IMR-90 (cell line): ENCODE results near the gene F3. TPM values are rescaled to one million over a fixed set of nuclear protein-coding genes. Genes with fewer than 3 reads are reported as not detected.

Experiments used
- ATAC-seq: fragments of 200-7000 bp; cut with Tn5 transposase; 2 replicates; pipeline ENCODE4 v1.9.1; 2020; ENCODE audit warnings: low read depth, mild to moderate bottlenecking, moderate library complexity
- BruUV-seq: library from RNA; stranded (reverse); fragments of 400-500 nt; replicated peaks from 2 replicates; lab custom pipeline; 2021; lab: Mats Ljungman, UMichigan
- CTCF ChIA-PET: fragments of 300-600 bp; formaldehyde crosslinking; extraction: SDS; loops from one replicate; lab custom pipeline; 2021; ENCODE audit warnings: antibody characterized with exemption; lab: Yijun Ruan, JAX
- POLR2A ChIA-PET: fragments of 300-600 bp; sonication (Branson Sonifier 250); formaldehyde crosslinking; loops from one replicate; lab custom pipeline; 2022; ENCODE audit warnings: antibody characterized with exemption; ENCODE audit not compliant: unreplicated experiment; lab: Charles Lee
- DNase-seq: peaks from one replicate; pipeline ENCODE4 v3.0.0; 2013
- H2AFZ ChIP-seq: replicated peaks from 2 replicates; pipeline ENCODE3; 2013; ENCODE audit warnings: low read length, mild to moderate bottlenecking; ENCODE audit not compliant: poor library complexity
- H2AK5ac ChIP-seq: 2 replicates; pipeline ENCODE4 v1.6.1; 2013; ENCODE audit warnings: low read depth, low read length, inconsistent platforms
- H2AK9ac ChIP-seq: replicated peaks from 2 replicates; pipeline ENCODE3; 2013; ENCODE audit warnings: mild to moderate bottlenecking, low read depth, low read length, moderate library complexity; ENCODE audit not compliant: poor library complexity
- H2BK120ac ChIP-seq: 2 replicates; pipeline ENCODE4 v1.6.1; 2013; ENCODE audit warnings: low read depth, low read length, inconsistent platforms
- H2BK15ac ChIP-seq: 3 replicates; pipeline ENCODE4 v1.6.1; 2013; ENCODE audit warnings: low read depth, low read length, inconsistent platforms
- H2BK20ac ChIP-seq: 2 replicates; pipeline ENCODE4 v1.6.1; 2013; ENCODE audit warnings: low read depth, mild to moderate bottlenecking, inconsistent platforms, low read length, moderate library complexity
- H2BK5ac ChIP-seq: 2 replicates; pipeline ENCODE4 v1.6.1; 2013; ENCODE audit warnings: mild to moderate bottlenecking, low read depth, low read length, inconsistent platforms; ENCODE audit not compliant: poor library complexity, severe bottlenecking
- H3K14ac ChIP-seq: replicated peaks from 2 replicates; pipeline ENCODE4 v1.6.1; 2013; ENCODE audit warnings: low read depth, low read length, inconsistent platforms
- H3K18ac ChIP-seq: 2 replicates; pipeline ENCODE4 v1.6.1; 2013; ENCODE audit warnings: low read depth, low read length, control low read depth
- H3K23ac ChIP-seq: 2 replicates; pipeline ENCODE4 v1.6.1; 2013; ENCODE audit warnings: low read depth, low read length, inconsistent platforms
- H3K27ac ChIP-seq: 2 replicates; pipeline ENCODE4 v1.5.1; 2013; ENCODE audit warnings: mild to moderate bottlenecking, control low read depth, low read length; ENCODE audit not compliant: insufficient read depth
- H3K27me3 ChIP-seq: 2 replicates; pipeline ENCODE4 v1.6.1; 2013; ENCODE audit warnings: low read length; ENCODE audit not compliant: control insufficient read depth, insufficient read depth
- H3K36me3 ChIP-seq: 2 replicates; pipeline ENCODE4 v1.6.1; 2013; ENCODE audit warnings: low read length, mixed read lengths; ENCODE audit not compliant: control insufficient read depth, insufficient read depth
- H3K4ac ChIP-seq: 2 replicates; pipeline ENCODE4 v1.6.1; 2013; ENCODE audit warnings: low read depth, low read length, inconsistent platforms
- H3K4me1 ChIP-seq: 2 replicates; pipeline ENCODE4 v1.6.1; 2013; ENCODE audit warnings: low read length, mixed read lengths; ENCODE audit not compliant: control insufficient read depth, insufficient read depth
- H3K4me2 ChIP-seq: 2 replicates; pipeline ENCODE4 v1.6.1; 2013; ENCODE audit warnings: low read depth, mild to moderate bottlenecking, control low read depth, low read length, moderate library complexity
- H3K4me3 ChIP-seq: 2 replicates; pipeline ENCODE4 v1.5.1; 2013; ENCODE audit warnings: low read depth, mild to moderate bottlenecking, control low read depth, low read length, moderate library complexity; ENCODE audit not compliant: insufficient read depth
- H3K56ac ChIP-seq: 2 replicates; pipeline ENCODE4 v1.6.1; 2013; ENCODE audit warnings: low read length, inconsistent platforms; ENCODE audit not compliant: insufficient read depth; ENCODE audit errors: extremely low read depth
- H3K79me1 ChIP-seq, 2 experiments: 2 replicates each; pipeline ENCODE4 v1.6.1; 2013; ENCODE audit warnings: low read length in 2 of 2, inconsistent platforms in 1 of 2, low read depth in 1 of 2
- H3K9ac ChIP-seq: 2 replicates; pipeline ENCODE4 v1.6.1; 2013; ENCODE audit warnings: low read depth, low read length, control low read depth
- H3K9me1 ChIP-seq: 2 replicates; pipeline ENCODE4 v1.6.1; 2013; ENCODE audit warnings: low read length, inconsistent platforms; ENCODE audit not compliant: insufficient read depth
- H3K9me3 ChIP-seq: 2 replicates; pipeline ENCODE4 v1.6.1; 2013; ENCODE audit warnings: low read length; ENCODE audit not compliant: control insufficient read depth, insufficient read depth
- H4K20me1 ChIP-seq: 2 replicates; pipeline ENCODE4 v1.6.1; 2013; ENCODE audit warnings: low read length, inconsistent platforms; ENCODE audit not compliant: insufficient read depth
- H4K5ac ChIP-seq: 2 replicates; pipeline ENCODE4 v1.6.1; 2013; ENCODE audit warnings: mild to moderate bottlenecking, low read depth, low read length, control low read depth
- H4K8ac ChIP-seq, 2 experiments: 2 replicates each; pipeline ENCODE4 v1.6.1; 2013; ENCODE audit warnings: low read depth in 2 of 2, low read length in 2 of 2, control low read depth in 1 of 2, inconsistent platforms in 1 of 2
- H4K91ac ChIP-seq: 2 replicates; pipeline ENCODE4 v1.6.1; 2013; ENCODE audit warnings: low read depth, low read length, inconsistent platforms; ENCODE audit not compliant: insufficient read depth
- BHLHE40 ChIP-seq: fragments of 150-350 bp; IDR thresholded peaks from 2 replicates; pipeline ENCODE4 v1.6.1; 2016; ENCODE audit warnings: mild to moderate bottlenecking, low read depth, low read length
- CEBPB ChIP-seq: IDR thresholded peaks from 2 replicates; pipeline ENCODE4 v1.6.1; 2012; ENCODE audit warnings: low read depth, low read length, improper control_type of control experiment
- CHD1 ChIP-seq: IDR thresholded peaks from 2 replicates; pipeline ENCODE4 v1.6.1; 2012; ENCODE audit warnings: low read depth, low read length, improper control_type of control experiment
- CTCF ChIP-seq: conservative IDR thresholded peaks from 2 replicates; pipeline ENCODE4 v1.5.1; 2012; ENCODE audit warnings: mild to moderate bottlenecking, low read depth, low read length, improper control_type of control experiment
- ELK1 ChIP-seq: fragments of 150-350 bp; IDR thresholded peaks from 2 replicates; pipeline ENCODE4 v1.6.1; 2016; ENCODE audit warnings: low read depth, mild to moderate bottlenecking, low read length, moderate library complexity, borderline replicate concordance
- FOS ChIP-seq: fragments of 150-350 bp; IDR thresholded peaks from 2 replicates; pipeline ENCODE4 v1.6.1; 2016; ENCODE audit warnings: low read depth, low read length
- MAFK ChIP-seq: IDR thresholded peaks from 2 replicates; pipeline ENCODE4 v1.6.1; 2012; ENCODE audit warnings: low read depth, low read length, improper control_type of control experiment
- MAZ ChIP-seq: IDR thresholded peaks from 2 replicates; pipeline ENCODE4 v1.6.1; 2012; ENCODE audit warnings: low read depth, mild to moderate bottlenecking, low read length, improper control_type of control experiment, moderate library complexity, borderline replicate concordance
- MXI1 ChIP-seq: IDR thresholded peaks from 2 replicates; pipeline ENCODE4 v1.6.1; 2012; ENCODE audit warnings: low read depth, mild to moderate bottlenecking, low read length, moderate library complexity, borderline replicate concordance
- NFE2L2 ChIP-seq: fragments of 150-350 bp; IDR thresholded peaks from 2 replicates; pipeline ENCODE4 v1.6.1; 2016; ENCODE audit warnings: low read depth, mild to moderate bottlenecking, low read length
- POLR2A ChIP-seq: IDR thresholded peaks from 2 replicates; pipeline ENCODE4 v1.6.1; 2012; ENCODE audit warnings: mild to moderate bottlenecking, low read depth, low read length
- RAD21 ChIP-seq: IDR thresholded peaks from 2 replicates; pipeline ENCODE4 v1.6.1; 2012; ENCODE audit warnings: low read length, improper control_type of control experiment
- RCOR1 ChIP-seq: IDR thresholded peaks from 2 replicates; pipeline ENCODE4 v1.6.1; 2012; ENCODE audit warnings: mild to moderate bottlenecking, low read length, improper control_type of control experiment; ENCODE audit not compliant: insufficient replicate concordance
- RFX5 ChIP-seq: IDR thresholded peaks from 2 replicates; pipeline ENCODE4 v1.8.0; 2012; ENCODE audit warnings: low read depth, mild to moderate bottlenecking, low read length, moderate library complexity
- SMC3 ChIP-seq: fragments of 150-350 bp; IDR thresholded peaks from 2 replicates; pipeline ENCODE4 v1.6.1; 2016; ENCODE audit warnings: low read depth, mild to moderate bottlenecking, antibody characterized with exemption, low read length, moderate library complexity
- USF2 ChIP-seq: fragments of 150-350 bp; IDR thresholded peaks from 2 replicates; pipeline ENCODE4 v1.6.1; 2017; ENCODE audit warnings: mild to moderate bottlenecking, antibody characterized with exemption, low read length, low read depth
- WGBS, 2 experiments: methylation state at CpG; one replicate each; pipeline versions ENCODE4 v1.1.5 to v1.1.7; 2013; ENCODE audit warnings: missing lambda C conversion rate in 2 of 2; ENCODE audit not compliant: insufficient read length in 1 of 2; ENCODE audit errors: extremely low coverage in 2 of 2; 5-methylcytosine and 5-hydroxymethylcytosine counted together
- dilution Hi-C: fragments of 300-500 bp; cut with HindIII; formaldehyde crosslinking; loops from one replicate; pipeline ENCODE4 v1.14.3; 2018; ENCODE audit warnings: low sequenced_read_pairs; ENCODE audit not compliant: unreplicated experiment
- in situ Hi-C: fragments of 300-500 bp; cut with MboI; formaldehyde crosslinking; loops from 3 replicates; pipeline ENCODE4 v1.14.3; 2019; ENCODE audit warnings: low sequenced_read_pairs, inconsistent platforms, mixed read lengths
- intact Hi-C: fragments of 100-400 bp; cut with micrococcal nuclease; formaldehyde crosslinking; loops from 2 replicates; pipeline ENCODE4 v1.10.0; 2022
- polyA plus RNA-seq, 3 experiments: library from polyadenylated mRNA; depleted of rRNA; stranded (reverse); fragments of >200 nt; gene quantifications; 2 replicates each; pipeline ENCODE4 v1.2.3, GENCODE V29; 2012; ENCODE audit warnings: low replicate concordance in 1 of 3
- total RNA-seq: library from RNA; depleted of rRNA; stranded (reverse); fragments of >200 nt; gene quantifications from 2 replicates; pipeline ENCODE4 v1.2.3, GENCODE V29; 2012

F3 gene
- total and polyA plus RNA-seq, 2 of the 4 experiments (the other 2 are of a cell fraction) = 75.6 to 126 TPM

DNA sequence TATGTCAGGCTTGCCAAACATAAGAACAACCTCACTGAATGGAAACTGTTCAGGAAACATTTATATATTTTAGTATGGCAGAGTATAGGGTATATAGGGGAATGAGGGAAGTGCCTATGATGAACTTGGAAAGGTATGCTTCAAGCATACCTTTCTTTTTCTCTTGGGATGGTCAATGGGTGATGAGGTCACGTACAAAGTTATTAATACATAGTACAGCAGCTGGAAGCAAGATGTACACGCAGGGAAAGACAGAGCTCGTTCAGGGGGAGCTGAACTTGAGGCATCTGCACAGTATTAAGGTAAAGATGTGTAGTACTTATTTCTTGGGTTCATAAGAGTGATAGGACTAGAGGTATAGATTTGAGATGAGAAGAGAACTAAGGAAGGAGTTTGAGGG lies 61.9 kb downstream of the F3 start:
- no peak overlapping the region for H2BK15ac ChIP-seq
- H2BK120ac ChIP-seq = no peak overlapping the region
- no TSS peak for BruUV-seq
- H3K18ac ChIP-seq = no peak overlapping the region
- H3K4me2 ChIP-seq = no peak overlapping the region
- H2BK20ac ChIP-seq = no peak overlapping the region
- H3K9me3 ChIP-seq = no peaks in the 10 kb centered on the region
- no peak overlapping the region for H2AK5ac ChIP-seq
- H4K5ac ChIP-seq = no peak overlapping the region
- no peak overlapping the region for H3K27ac ChIP-seq
- in situ Hi-C loops = no loop called here
- intact Hi-C loops = loop anchor here (5.0 kb wide), 1 partner anchor 563 kb away; no protein-coding TSS in a partner anchor
- H2AFZ ChIP-seq = no peak overlapping the region
- H3K14ac ChIP-seq = no peak overlapping the region
- no peak overlapping the region for H3K23ac ChIP-seq
- no peak for TF ChIP-seq RAD21
- TF ChIP-seq FOS = no peak
- TF ChIP-seq SMC3 = no peak
- TF ChIP-seq MAZ = no peak
- no peak for TF ChIP-seq RCOR1
- no peak for TF ChIP-seq MXI1
- TF ChIP-seq ELK1 = no peak
- TF ChIP-seq POLR2A = no peak
- no peak for TF ChIP-seq USF2
- no peak for TF ChIP-seq CTCF
- no peak for TF ChIP-seq CHD1
- no peak for TF ChIP-seq CEBPB
- no peak for TF ChIP-seq MAFK
- no peak for TF ChIP-seq BHLHE40
- TF ChIP-seq RFX5 = no peak
- no peak for TF ChIP-seq NFE2L2
- H2BK5ac ChIP-seq = no peak overlapping the region
- POLR2A ChIA-PET = no interaction called here
- H3K9me1 ChIP-seq = no peaks in the 10 kb centered on the region
- H3K79me1 ChIP-seq = 0 out of 4 replicates have a peak, but pooled peaks cover 0 to 3% of the 10 kb centered on the region in 2 experiments
- no peaks in the 10 kb centered on the region for H3K4me1 ChIP-seq
- peaks cover 10% of the 10 kb centered on the region for H3K36me3 ChIP-seq
- no peaks in the 10 kb centered on the region for H4K20me1 ChIP-seq
- WGBS, 2 experiments = no CpG with 5 or more reads among the region's 3 CpGs
- ATAC-seq (no peak), DNase-seq (no peak)
- no peak overlapping the region for H4K91ac ChIP-seq
- no peak overlapping the region for H2AK9ac ChIP-seq
- no peaks in the 10 kb centered on the region for H3K27me3 ChIP-seq
- no peak overlapping the region for H3K4ac ChIP-seq
- no peak overlapping the region for H3K56ac ChIP-seq
- H4K8ac ChIP-seq = no peak overlapping the region
- H3K9ac ChIP-seq = no peak overlapping the region
- H3K4me3 ChIP-seq = no peak overlapping the region
- CTCF ChIA-PET = interaction anchor here (0.6 to 0.8 kb wide), 2 partner anchors 8 to 37 kb away, joined by 3 read pairs; no protein-coding TSS in a partner anchor
- dilution Hi-C loops = no loop called here
